HEK293T (cell line): ENCODE measurements around the gene MRGPRG.

Experiments used
- ARNT ChIP-seq: fragments of 450-650 bp; IDR thresholded peaks from 2 replicates; pipeline ENCODE4 v1.6.1; 2017; ENCODE audit warnings: mild to moderate bottlenecking
- BHLHE40 ChIP-seq: fragments of 450-650 bp; IDR thresholded peaks from 2 replicates; pipeline ENCODE4 v1.6.1; 2016; ENCODE audit warnings: mild to moderate bottlenecking, moderate library complexity, borderline replicate concordance
- CTBP1 ChIP-seq: fragments of 450-650 bp; IDR thresholded peaks from 2 replicates; pipeline ENCODE4 v1.6.1; 2016; ENCODE audit warnings: borderline replicate concordance
- ELF4 ChIP-seq: fragments of 450-650 bp; IDR thresholded peaks from 2 replicates; pipeline ENCODE4 v1.6.1; 2017; ENCODE audit warnings: antibody characterized with exemption
- FOXM1 ChIP-seq: fragments of 450-650 bp; IDR thresholded peaks from 2 replicates; pipeline ENCODE4 v1.6.1; 2017; ENCODE audit warnings: mild to moderate bottlenecking, borderline replicate concordance
- TARDBP ChIP-seq: fragments of 450-650 bp; IDR thresholded peaks from 2 replicates; pipeline ENCODE4 v1.6.1; 2016

DNA sequence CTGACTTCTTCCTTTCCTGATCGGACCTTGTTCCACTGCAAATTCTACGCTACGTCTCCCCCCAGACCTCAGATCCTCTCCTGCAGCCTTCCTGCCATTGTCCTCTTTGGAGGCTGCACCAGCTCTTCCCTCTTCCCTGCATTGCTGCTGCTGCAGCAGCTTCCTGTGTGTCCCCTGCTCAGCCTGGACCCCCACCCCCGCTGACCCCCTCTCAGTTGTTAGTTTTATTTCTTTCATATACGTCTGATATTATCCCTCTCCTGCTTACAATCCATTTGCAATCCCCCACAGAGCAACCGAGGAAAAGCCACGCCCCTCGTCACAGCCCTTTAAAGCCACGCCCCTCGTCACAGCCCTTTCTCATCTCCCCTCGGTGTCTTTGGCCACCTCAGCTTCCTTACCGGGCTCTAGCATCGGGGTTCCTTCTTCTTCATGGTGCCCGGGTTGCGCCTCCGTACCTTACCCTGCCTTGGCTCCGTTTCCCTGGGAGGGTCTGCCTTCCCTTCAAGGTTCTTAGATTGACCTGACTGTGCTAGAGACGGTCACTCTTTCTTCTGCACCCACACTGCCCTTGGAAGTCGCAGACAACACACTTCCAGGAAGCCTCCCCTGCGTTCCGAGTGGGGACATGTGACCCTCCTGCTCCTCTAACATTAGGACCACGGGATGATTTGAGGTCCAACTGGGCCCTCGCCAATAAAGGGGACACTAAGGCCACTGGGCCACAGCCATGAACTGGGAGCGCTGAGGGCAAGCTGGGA, 4.8 kb downstream of the MRGPRG start:
- TF ChIP-seq ELF4, result no peak
- TF ChIP-seq ARNT, result no peak
- no peak for TF ChIP-seq TARDBP
- TF ChIP-seq BHLHE40, result no peak
- TF ChIP-seq CTBP1, result no peak
- TF ChIP-seq FOXM1, result no peak
